Astrocyte of the hippocampus (primary cell): ENCODE data around the gene POU2F3.
A peak's percentile ranks its signal among the peaks of the same experiment; 100 is the strongest.

Experiments used
- DNase-seq: peaks from one replicate; pipeline ENCODE4 v3.0.0; 2011; ENCODE audit warnings: low read depth, low spot score

The POU2F3 gene

GRCh38 chr11:120226242-120226641 lies 13.7 kb upstream of the POU2F3 start:
- DNase-seq = no peak

- no peak for DNase-seq
Observed at GRCh38 chr11:120226714-120227113, 13.2 kb upstream of the POU2F3 start.

DNA sequence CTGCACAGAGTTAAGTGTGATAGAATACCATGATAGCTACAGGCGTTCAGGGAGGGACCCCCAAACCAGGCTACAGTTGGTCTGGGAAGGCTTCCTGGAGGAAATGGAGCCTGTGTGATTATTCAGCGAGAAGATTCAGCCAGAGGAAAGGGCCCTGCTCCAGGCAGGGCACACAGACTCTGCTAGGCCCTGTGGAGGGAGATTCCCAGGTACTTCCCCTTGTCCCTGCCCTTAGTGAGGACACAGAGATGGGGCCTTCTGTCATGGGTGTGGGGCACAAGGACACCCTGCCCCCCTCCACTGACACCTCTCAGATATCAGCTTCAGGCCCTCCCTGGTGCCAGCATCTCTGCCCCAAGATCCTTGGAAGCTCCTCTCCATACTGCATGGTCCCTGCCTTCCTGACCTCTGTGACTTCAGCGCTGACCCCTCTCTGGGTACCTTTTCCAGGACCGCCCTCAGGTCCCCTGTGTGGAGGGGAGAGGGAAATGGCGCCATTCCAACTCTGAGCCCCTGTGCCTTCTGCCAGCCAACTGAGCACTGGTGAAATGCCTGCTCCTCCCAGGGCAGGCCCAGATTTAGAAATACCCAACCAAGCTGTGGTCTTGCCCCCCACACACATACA lies 12.6 kb upstream of the POU2F3 start:
- DNase-seq = no peak

- DNase-seq = no peak
Observed at GRCh38 chr11:120228794-120229384, 11.1 kb upstream of the POU2F3 start.

DNA sequence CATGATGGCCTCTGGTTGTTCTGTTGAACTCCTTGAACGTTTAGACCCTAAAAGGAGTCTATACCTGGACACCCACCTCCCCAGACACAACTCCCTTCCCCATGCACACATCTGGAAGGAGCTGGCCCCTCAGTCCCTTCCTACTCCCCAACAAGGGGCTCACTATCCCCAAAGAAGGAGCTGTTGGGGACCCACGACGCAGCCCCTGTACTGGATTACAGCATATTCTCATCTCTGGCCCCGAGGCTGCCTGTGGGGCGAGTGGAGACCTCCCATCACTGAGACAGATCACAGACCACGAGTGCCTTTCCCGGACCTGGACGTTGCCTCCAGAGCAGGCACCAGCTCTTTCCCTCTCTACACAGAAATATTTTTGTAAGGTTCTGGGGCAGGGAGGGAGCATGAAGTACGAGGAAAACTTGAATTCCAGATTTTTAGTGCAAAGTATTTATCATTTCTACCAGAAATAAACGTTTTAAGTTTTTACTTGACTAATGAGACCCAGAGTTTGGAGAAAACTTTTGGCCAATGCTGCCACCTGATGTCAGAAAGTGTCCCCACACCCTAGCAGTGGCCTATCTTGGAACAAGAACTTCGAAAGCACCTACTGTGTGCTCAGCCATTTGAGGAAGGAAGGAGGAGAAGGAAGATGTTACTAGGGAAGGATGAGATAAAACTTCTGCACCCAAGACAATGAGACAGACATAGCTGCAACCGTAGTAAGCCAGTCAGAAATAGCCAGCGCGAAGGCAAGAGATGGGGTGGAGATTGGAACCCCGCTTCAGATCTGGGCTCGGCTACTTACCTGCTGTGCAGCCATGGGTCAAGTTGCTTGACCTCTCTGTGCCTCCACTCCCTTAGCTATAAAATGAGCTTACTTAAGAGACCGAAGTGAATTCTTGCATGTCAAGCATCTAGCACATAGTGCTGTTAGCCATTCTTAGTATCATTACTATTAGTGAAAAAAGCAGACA lies 10.2 kb upstream of the POU2F3 start:
- peak; percentile 49 for DNase-seq

DNA sequence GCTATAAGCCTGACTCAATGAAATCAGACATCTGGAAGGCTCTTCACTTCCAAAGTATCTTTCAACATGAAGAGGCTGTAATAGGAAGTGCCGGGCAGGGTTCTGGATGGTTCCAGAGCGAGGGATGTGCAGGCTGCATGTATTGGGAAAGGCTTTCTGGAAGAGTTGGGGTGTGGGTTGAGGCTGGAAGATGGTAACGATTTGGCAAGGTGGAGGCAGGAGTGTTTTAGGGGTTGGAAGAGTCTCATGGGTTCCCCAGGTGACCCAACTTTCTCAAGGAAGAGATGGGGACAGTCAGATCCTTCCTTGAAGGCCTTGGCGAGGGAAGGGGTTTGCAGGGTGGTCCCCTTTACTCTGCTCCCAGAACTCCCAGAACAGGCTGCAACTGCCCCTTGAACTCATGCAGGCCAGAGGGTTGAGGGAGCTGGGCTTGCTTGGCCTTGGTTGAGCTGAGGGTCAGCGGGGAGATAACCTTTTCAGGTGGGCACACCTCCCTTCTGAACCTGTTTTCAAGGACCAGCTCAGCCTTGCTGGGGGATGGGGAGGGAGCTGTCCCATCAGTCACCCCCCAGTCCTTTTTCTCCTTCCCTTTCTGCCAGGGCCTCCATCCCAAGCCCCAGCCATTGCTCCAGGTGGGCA lies 9.4 kb upstream of the POU2F3 start:
- no peak for DNase-seq

GRCh38 chr11:120231963-120232362 lies 8.0 kb upstream of the POU2F3 start:
- no peak for DNase-seq

DNA sequence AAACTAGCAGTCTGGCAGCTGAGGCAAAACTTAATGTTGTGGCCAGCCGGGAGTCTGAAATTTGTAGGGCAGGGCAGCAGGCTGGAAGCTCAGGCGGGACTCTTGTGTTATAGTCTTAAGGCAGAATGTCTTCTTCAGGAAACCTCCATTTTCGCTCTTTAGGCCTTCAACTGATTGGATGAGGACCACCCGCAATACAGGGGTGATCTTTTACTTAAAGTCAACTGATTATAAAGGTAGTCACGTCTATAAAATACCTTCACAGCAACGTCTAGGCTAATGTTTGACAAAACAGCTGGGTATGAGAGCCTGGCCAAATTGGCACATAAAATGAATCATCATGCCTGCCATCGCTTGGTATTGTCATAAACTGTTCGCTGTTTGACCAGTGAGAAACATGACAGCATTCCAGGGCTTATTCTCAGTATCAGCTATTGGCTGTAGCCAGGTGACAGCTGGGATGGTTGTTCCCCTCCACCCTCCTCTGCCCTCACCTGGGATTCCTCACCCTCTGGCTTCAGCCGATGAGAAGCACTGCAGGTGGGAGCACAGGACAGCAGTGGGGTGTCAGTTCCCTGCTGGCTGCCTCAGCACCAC lies 6.6 kb upstream of the POU2F3 start:
- no peak for DNase-seq

- DNase-seq = peak; percentile 80
Observed at GRCh38 chr11:120235024-120235628, 4.8 kb upstream of the POU2F3 start.

- DNase-seq = no peak
Observed at GRCh38 chr11:120236169-120237107, 3.5 kb upstream of the POU2F3 start.

GRCh38 chr11:120238968-120239620 lies 846 bp upstream of the POU2F3 start:
- DNase-seq = no peak

DNA sequence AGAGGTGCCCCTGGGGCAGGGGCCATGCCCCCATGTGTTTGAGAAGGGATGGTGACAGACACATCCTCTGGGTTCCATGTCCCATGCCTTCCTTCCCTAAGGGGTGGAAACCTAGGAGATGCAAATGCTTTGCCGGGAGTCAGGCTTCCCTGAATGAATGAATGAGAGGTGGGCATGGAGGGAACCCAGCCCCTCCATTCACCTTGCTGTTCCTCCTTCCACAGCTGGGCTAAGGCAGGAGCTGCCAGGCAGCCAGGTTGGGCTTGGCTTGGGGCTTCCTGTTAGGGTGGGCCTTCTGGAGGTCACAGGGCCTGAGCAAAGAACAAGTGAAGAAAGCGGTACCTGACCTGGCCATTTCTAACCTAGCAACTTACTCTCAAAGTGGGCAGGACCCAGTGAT lies 926 bp downstream of the POU2F3 start:
- no peak for DNase-seq

DNA sequence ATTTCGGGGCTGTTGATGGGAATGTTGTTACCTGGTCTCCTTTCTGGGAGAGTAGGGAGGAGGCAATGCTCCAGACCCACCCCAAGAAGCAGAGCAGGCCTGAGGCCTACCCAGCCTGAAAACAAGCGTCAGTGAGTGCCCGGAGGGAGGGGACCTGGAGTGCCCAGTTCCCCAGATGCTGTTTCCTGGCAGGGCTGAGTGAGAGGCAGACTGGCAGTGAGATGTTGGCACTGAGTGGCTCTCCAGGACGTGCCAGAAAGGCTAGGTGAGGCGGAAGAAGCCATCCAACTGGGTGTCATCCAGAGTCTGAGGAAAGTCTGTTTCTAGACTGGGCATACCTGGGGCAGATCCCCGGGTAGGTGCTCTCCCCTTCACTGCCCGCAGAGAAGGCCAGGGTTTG lies 1.3 kb downstream of the POU2F3 start:
- DNase-seq = no peak

DNA sequence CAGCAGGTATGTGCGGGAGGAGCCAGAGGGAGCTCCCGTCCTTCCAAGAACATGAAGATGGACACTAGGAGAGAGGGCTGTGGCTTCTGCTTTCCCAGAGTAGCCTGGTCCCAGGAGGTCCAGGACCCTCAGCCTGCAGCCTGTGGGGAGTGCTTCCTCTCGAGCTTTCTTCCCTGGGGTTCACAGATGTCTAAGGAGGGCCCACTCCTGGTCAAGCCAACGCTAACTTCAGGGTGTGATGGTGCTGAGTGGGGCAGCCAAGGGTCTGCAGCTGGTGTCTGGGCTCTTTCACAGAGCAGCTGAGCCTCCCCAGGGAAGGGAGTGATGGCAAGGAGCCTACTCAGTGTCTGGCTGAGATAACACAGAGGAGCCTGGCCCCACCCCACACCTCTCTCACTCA lies 3.3 kb downstream of the POU2F3 start:
- no peak for DNase-seq

- DNase-seq = no peak
Observed at GRCh38 chr11:120244476-120245365, 4.8 kb downstream of the POU2F3 start.

DNA sequence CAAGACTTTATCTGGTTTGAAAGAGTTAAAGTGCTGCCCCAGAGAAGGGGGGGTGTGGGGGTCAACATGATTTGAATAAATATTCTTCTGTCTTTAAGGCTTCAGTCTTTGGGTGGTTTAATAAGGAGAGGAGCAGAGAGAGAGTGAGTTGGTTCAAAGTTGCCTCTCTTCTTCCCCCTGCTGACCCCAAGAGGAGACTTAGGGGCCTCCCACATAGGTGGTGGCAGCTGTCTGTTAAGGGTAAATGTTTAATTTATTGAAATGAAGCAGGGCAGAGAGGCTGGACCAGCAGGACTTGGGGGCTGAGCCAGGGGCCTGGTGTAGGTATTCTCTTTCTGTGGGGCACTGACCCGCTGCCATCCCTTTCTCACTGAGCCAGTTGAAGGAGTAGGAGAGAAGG lies 5.5 kb downstream of the POU2F3 start:
- no peak for DNase-seq

DNA sequence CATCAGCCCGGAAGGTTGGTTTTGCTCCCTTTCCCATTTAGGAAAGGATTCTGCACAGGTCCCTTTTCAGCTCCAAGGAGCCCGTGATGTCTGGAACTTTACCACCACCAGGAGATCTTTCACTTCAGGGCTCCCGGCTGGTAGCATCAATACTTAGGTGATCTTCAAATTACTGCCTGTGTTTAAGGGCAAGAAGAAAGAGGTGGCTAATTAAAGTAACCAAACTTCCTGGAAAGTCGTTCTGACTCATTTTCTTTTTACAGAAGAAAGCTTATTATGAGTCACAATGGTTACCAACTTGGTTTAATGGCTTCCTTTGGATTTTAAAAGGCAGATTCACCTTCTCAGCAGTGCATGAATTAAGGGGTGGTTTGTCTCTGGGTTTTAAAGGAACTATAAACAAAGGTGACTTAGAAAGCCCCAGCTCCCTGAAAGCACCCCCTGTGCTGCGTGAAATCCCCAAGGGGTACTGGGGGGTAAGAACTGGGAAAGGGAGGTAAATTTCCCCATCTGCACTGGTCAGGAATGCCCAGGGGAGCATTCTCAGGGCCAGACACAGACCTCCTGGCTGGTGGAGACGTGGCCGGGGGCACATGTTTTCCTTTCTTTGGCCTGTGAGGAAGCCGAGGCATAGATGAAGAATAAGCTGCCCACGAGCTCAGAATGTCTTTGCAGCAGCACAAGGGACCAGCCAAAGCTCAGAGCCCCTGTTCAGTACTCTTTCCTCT lies 8.8 kb downstream of the POU2F3 start:
- DNase-seq = peak; percentile 57
